Hepatocyte (in vitro differentiated cells): ENCODE data around the gene PAM.

Experiments
- CTCF ChIP-seq: fragments of 200-600 bp; sonication (generic); IDR thresholded peaks from 2 replicates; pipeline ENCODE4 v1.5.1; 2016; ENCODE audit warnings: antibody characterized with exemption, mild to moderate bottlenecking; ENCODE audit not compliant: poor library complexity
- EZH2phosphoT487 ChIP-seq: fragments of 200-600 bp; sonication (generic); IDR thresholded peaks from one replicate; pipeline ENCODE4 v1.6.1; 2018; ENCODE audit warnings: antibody characterized with exemption, mild to moderate bottlenecking, low read depth, moderate library complexity; ENCODE audit not compliant: unreplicated experiment, severe bottlenecking

GRCh38 chr5:102749416-102750030, 5.6 kb upstream of the PAM start:
- no peak for TF ChIP-seq CTCF
- no peak for TF ChIP-seq EZH2phosphoT487
